GM18858 (cell line): Measurements from ENCODE around the gene BABAM1.
A peak's percentile ranks its signal among the peaks of the same experiment; 100 is the strongest.

Experiments used
- ATAC-seq: cut with Tn5 transposase; IDR thresholded peaks from one replicate; pipeline ENCODE4 v1.9.1; 2021; ENCODE audit not compliant: unreplicated experiment

The BABAM1 gene

GRCh38 chr19:17266975-17267788 lies at the start of gene BABAM1:
BABAM1 (plus strand) TSS chr19:17267443; CDS start chr19:17268807, 1,364 bp downstream.
- peak; percentile 79 for ATAC-seq

DNA sequence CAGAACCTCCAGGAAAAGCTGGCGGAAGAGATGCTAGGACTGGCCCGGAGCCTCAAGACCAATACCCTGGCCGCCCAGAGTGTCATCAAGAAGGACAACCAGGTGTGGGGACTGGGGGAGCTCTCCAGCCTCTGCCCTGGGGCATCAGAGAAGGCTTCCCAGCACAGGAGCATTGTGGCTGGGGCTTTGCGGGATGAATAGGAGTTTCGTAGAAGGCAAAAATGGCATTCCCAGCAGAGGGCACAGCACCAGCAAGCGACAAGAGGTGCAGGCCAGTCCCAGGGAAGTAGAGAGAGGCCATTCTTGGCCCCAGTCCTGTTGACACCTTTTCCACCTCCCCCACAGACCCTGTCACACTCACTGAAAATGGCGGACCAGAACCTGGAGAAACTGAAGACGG lies 48.0 kb upstream of the BABAM1 start:
- no peak for ATAC-seq

GRCh38 chr19:17220207-17220758 lies 47.0 kb upstream of the BABAM1 start:
- ATAC-seq = no peak

- ATAC-seq = no peak
These were observed 42.2 kb upstream of the BABAM1 start for GRCh38 chr19:17225053-17225452.

DNA sequence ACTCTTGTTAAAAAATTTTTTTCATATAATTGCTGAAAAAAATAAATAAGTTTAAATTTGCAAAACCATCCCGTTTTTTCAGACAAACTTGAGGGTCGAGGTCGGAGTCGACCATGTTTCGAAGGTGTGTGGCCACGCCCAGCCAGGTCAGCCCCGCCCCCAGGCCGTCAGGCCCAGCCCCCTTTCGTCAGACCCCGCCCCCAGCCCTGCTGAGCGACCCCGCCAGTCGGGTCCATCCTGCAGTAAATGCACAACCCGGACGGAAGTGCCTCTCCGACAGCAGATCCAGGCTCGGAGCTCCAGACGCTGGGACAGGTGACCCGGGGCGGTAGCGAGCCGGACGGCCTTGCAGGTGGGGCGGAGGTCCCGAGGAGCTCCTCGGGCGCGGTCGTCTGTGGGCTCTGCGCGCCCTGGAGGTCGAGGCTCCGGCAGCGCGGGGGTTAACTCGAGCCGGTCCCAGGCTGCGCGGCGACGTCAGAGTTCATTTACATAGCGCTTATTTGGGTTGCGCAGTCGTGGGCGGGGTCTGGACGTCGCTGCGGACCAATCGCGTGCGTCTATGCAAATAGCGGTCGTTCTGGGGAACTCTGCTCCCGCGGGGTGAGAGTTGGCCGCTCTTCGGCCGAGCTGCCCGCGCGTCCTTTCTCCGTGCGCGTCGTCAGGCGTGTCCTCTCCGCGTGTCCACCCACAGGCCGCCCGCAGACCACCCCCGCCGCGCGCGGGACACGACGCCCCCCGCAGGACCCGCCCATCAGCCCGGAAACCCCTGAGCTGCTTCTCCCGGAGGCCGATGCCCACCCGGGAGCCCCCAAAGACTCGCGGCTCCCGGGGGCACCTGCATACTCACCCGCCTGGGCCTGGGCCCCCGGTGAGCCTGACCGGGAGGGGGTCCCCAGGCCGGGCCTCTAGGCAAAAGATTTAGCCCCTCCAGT lies 41.0 kb upstream of the BABAM1 start, which contains the start of gene OCEL1:
Gene OCEL1, plus strand, starts transcription at position 225 of the 932 bp plus-strand sequence. Its CDS starts 22 bp downstream, at position 247.
- peak; percentile 79 for ATAC-seq

DNA sequence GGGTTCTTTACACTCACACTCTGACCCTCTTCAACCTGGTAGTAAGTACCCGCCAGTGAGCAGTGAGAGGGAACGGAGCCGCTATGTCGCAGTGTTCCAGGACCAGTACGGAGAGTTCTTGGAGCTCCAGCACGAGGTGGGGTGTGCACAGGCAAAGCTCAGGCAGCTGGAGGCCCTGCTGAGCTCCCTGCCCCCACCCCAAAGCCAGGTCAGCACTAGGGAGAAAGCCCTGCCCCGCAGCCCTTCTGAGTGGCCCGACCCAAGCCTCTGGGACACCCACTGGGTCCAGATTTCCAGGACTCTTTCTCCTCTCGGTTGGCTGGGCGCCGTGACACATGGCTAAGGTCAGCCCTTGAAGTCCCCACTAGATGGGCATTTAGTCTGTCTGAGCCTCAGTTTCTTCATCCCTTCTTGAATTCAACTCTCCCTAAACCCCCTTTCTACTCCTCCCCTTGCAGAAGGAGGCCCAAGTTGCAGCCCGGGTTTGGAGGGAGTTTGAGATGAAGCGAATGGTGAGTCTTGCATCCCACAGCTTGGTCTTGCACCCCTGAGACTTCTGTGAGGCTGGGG lies 39.4 kb upstream of the BABAM1 start:
- ATAC-seq = no peak

DNA sequence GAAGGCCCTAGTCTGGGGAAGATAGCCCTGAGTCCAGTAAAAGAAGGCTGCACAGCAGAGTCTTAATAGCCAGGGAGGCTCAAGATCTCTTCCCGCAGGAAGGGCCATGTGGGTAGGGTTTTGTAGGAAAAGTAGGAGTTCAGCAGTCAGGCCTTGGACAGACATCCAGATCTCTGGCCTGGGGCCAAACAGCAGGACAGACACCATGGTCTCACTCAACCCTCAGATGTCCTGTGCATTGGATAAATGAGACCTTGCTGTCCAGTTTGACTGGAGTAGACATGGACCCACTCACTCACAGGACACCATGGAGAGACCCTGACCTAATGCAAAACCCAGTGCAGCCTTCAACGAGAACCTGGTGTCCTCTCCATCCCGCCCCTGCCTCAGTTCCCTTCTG lies 37.4 kb upstream of the BABAM1 start:
- no peak for ATAC-seq

DNA sequence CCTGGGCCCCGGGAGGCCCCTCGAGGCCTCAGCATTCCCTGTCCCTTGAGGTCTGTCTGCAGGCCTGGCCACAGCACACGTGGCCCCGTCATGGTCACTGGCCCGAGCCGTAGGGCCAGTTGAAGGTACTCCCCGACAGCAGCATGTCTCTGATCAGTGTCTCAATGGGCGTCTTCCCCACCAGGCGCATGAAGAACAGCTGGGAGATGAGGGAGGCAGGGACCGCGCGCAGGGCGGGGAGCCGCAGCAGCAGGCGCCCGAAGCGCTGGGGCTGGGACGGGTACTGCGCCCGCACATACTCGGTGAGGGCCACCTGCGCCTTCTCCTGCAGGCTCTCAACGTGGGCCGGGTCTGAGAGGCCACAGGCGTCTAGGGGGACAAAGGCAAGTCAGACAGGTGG lies 35.0 kb upstream of the BABAM1 start:
- ATAC-seq = no peak

DNA sequence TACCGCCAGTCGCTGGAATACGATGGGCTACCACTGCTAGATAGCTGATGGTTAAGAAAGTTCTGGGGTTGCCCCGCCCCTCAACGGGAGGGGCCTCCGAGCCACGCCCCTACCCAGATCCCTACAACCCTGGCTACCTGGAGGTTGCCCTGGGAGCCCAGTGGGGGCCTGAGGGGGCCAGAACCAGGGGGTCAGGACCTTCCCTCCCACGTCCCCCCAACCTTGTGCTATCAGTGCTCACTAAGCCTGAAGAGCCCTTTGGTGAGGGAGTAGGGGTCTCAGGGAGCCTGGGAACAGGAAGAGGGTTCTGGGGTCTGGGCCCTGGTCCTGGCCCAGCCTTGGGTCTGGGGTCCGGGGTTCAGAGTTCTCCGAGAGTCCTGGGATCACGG lies 32.3 kb upstream of the BABAM1 start:
- ATAC-seq = no peak

- no peak for ATAC-seq
These were observed 31.8 kb upstream of the BABAM1 start for GRCh38 chr19:17235300-17235970.

GRCh38 chr19:17235971-17236777 lies 31.1 kb upstream of the BABAM1 start:
- ATAC-seq = no peak

DNA sequence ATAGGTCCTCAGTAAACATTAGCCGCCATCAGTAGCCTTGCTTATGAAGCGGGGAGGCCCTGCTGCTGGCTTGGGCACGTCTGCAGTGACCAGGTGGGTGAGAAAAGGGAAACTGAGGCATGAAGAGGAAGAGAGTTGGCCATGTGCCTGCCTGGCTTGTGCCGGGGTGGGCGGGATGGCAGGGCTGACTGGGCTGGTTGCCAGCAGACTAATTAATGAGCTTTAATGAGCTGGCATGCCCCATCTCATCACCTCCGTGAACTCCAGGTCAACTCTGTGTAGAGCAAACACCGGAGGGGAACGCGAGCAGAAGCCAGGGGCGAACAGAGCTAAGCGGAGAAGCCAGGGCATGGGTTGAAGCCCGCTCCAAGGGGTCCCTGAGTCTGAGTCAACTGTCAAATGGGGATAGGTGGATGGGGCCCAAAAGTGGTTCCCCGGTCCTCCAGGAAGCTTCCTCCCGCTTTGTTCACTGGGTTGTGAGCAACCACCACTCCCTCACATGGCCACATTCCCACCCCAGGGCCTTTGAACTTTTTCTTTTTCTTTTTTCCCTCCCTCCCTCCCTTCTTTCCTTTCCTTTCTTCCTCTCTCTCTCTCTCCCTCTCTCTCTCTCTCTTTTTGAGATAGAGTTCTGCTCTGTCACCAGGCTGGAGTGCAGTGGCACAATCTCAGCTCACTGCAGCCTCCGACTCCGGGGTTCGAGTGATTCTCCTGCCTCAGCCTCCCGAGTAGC lies 30.3 kb upstream of the BABAM1 start:
- ATAC-seq = no peak

DNA sequence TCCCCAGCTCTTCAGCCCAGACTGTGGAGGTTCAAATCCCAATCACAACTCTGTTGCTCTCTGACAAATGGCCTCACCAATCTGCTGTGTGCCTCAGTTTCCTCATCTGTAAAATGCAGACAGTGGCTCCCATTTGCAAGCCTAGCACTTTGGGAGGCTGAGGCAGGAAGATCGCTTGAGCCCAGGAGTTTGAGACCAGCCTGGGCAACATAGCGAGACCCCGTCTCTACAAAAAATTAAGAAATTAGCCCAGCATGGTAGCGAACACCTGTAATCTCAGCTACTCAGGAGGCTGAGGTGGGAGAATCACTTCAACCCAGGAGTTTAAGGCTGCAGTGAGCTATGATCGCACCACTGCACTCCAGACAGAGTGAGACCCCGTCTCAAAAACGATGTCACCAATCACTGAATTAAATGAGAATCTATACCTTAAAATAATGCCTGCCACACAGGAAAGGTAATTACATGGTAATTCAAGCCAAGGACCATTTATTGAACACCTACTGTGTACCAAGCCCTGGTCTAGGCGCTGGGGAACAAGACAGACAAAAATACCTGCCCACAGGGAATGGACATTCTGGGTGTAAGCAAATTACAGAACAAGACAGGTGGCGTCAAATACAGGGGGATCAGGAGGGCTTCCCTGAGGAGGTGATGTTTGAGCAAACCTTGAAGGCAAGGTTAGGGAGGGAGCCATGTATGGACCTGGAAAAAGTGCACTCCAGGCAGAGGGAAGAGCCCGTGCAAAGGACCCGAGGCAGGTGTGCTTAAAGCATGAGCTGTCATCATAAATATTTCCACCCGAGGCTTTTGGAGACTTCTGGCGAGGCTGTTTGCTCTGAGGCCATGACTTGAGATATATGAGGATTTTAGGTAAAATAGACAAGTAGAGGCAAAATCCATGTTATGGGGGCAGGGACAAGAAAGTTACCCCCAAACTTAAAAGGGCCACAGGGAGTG lies 29.2 kb upstream of the BABAM1 start:
- ATAC-seq = no peak

DNA sequence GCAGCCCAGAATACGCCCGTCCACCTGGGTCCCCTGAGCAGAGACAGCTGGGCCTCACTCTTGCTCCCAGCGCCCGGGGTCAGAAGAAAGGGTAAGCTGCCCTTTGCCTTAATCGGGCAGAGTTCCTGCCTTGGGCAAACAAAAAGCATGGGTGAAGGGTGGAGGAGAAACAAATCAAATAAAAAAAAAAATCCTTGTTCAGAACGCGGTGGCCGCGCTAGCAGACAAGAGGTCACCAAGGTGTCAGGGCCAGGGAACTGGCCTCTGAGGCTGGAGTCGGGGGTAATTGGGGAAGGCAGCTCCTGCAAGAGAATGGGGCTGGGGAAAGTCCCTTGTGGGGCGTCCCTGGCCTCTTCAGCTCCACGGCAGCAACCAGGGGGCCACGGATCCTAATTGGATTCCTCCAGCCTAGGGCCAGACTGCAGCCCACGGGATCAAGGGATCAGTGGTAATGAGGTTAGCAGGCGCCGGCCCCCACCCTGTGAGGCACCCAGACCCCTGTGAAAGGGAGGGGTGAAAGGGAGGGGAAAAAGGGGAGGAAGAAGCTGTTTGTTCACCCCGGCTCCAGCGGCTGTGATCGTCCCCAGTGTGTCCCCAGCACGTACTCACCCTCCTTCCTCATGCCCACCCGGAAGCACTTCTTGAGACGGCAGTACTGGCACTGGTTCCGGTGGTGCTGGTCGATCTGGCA lies 27.0 kb upstream of the BABAM1 start:
- ATAC-seq = no peak

- ATAC-seq = no peak
These were observed 26.3 kb upstream of the BABAM1 start for GRCh38 chr19:17240826-17241399.

DNA sequence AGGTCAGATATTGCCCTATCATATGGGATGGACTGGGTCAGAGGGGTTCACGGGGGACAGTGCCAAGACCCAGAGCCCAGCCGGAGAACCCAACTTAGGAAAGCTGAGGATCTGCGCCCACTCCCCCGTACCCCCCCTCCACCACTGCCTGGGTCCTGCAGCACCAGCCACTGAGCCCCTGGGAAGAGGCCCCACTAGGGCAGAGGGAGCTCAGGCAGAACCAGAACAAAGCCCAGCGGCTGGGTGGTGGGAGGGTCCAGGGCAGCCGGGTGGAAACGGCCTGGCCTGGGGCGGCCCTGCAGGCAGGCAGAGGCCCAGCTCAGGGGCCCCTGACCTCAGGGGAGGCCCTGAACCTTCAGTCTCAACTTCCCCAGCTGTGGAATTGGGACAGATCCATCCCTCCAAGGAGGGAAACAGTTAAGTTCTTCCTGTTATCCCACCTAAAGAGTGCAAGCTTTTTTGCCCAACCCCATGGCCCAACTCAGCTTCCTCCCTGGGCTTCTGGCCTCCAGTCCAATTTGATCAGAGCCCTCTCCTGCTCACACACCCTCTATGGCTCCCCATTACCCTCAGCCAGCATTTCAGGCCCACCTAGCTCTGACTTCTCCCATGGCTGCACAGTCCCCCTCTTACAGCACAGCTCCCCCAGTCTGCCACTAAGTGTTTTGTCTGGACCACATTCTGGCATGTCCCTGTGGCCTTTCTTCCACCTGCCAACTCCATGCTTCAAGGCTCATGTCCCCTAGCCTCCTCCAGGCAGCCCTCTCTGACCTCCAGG lies 24.6 kb upstream of the BABAM1 start:
- no peak for ATAC-seq
